Naive thymus-derived CD4-positive, alpha-beta T cell (primary cell): ENCODE results near the gene GPC6. TPM values are rescaled to one million over a fixed set of nuclear protein-coding genes. Genes with fewer than 3 reads are reported as not detected.

Experiments
- ATAC-seq: fragments of 150-1000 bp; cut with Tn5 transposase; 2 replicates; pipeline ENCODE4 v1.10.0; 2021; ENCODE audit warnings: mild to moderate bottlenecking, moderate library complexity
- CTCF ChIA-PET: fragments of 350-600 bp; sonication (Branson Sonifier 250); formaldehyde crosslinking; loops from one replicate; lab custom pipeline; 2021; ENCODE audit warnings: antibody characterized with exemption; lab: Charles Lee
- POLR2A ChIA-PET: fragments of 350-600 bp; sonication (Branson Sonifier 250); formaldehyde crosslinking; loops from one replicate; lab custom pipeline; 2021; ENCODE audit warnings: antibody characterized with exemption, inconsistent platforms; lab: Charles Lee
- DNase-seq, 9 donors: peaks; one replicate each; pipeline versions ENCODE4 v3.0.0 to v3.0.0-alpha.2; 2020 to 2022; ENCODE audit warnings: mixed read lengths in 1 of 9
- H3K27ac ChIP-seq: one replicate; pipeline ENCODE4 v1.7.0; 2013; ENCODE audit warnings: mild to moderate bottlenecking, low read depth, low read length, moderate library complexity
- H3K27me3 ChIP-seq, 2 donors: one replicate each; pipeline ENCODE4 v1.7.0; 2013; ENCODE audit warnings: low read length in 2 of 2, mild to moderate bottlenecking in 2 of 2, moderate library complexity in 2 of 2; ENCODE audit not compliant: control insufficient read depth in 2 of 2, insufficient read depth in 2 of 2
- H3K36me3 ChIP-seq, 3 experiments: 1 replicate in 2 of 3; 2 replicates in 1 of 3; pipeline ENCODE4 v1.7.0; 2013; ENCODE audit warnings: low read length in 3 of 3, mild to moderate bottlenecking in 3 of 3, moderate library complexity in 1 of 3; ENCODE audit not compliant: insufficient read depth in 3 of 3, control insufficient read depth in 2 of 3
- H3K4me1 ChIP-seq, 2 donors: one replicate each; pipeline ENCODE4 v1.7.0; 2013; ENCODE audit warnings: low read length in 2 of 2, mild to moderate bottlenecking in 2 of 2, moderate library complexity in 1 of 2; ENCODE audit not compliant: control insufficient read depth in 2 of 2, insufficient read depth in 2 of 2
- H3K4me3 ChIP-seq: 2 replicates; pipeline ENCODE4 v1.7.0; 2013; ENCODE audit warnings: mild to moderate bottlenecking, low read length
- H3K9me3 ChIP-seq, 3 experiments: 1 replicate in 2 of 3; 2 replicates in 1 of 3; pipeline ENCODE4 v1.7.0; 2013; ENCODE audit warnings: low read length in 3 of 3; ENCODE audit not compliant: control insufficient read depth in 2 of 3
- H3K27ac Mint-ChIP-seq, 9 donors: one replicate each; pipeline ENCODE4 v1.8.0; 2020 to 2022; ENCODE audit warnings: mixed read lengths in 9 of 9, mild to moderate bottlenecking in 8 of 9, moderate library complexity in 5 of 9, inconsistent platforms in 2 of 9
- H3K27me3 Mint-ChIP-seq, 5 donors: one replicate each; pipeline ENCODE4 v1.8.0; 2021 to 2022; ENCODE audit warnings: mixed read lengths in 5 of 5, mild to moderate bottlenecking in 1 of 5
- H3K36me3 Mint-ChIP-seq, 5 donors: one replicate each; pipeline ENCODE4 v1.8.0; 2020 to 2022; ENCODE audit warnings: mixed read lengths in 5 of 5, mild to moderate bottlenecking in 3 of 5, inconsistent platforms in 1 of 5
- H3K4me1 Mint-ChIP-seq, 7 donors: one replicate each; pipeline ENCODE4 v1.8.0; 2020 to 2022; ENCODE audit warnings: mixed read lengths in 7 of 7, mild to moderate bottlenecking in 3 of 7, inconsistent platforms in 1 of 7
- H3K4me3 Mint-ChIP-seq, 10 donors: one replicate each; pipeline ENCODE4 v1.8.0; 2020 to 2022; ENCODE audit warnings: mild to moderate bottlenecking in 10 of 10, mixed read lengths in 10 of 10, moderate library complexity in 6 of 10, inconsistent platforms in 2 of 10
- H3K9me3 Mint-ChIP-seq, 11 donors: one replicate each; pipeline ENCODE4 v1.8.0; 2020 to 2022; ENCODE audit warnings: mixed read lengths in 11 of 11, mild to moderate bottlenecking in 4 of 11, inconsistent platforms in 1 of 11, moderate library complexity in 1 of 11
- intact Hi-C, 2 donors: fragments of 100-400 bp; cut with micrococcal nuclease; formaldehyde crosslinking; loops; one replicate each; pipeline ENCODE4 v1.15.1; 2023
- polyA plus RNA-seq, 2 donors: library from polyadenylated mRNA; unstranded; fragments of 300-500 nt; fragmentation: Illumina TruSeq; gene quantifications; one replicate each; pipeline ENCODE4 v1.2.3, GENCODE V29; 2021
- total RNA-seq, 6 experiments: library from RNA in 5 of 6; stranded (reverse) in 5 of 6; gene quantifications; 1 replicate in 5 of 6; 2 replicates in 1 of 6; pipeline ENCODE4 v1.2.3 and lab custom pipeline; 2021 to 2026

Gene GPC6
- total and polyA plus RNA-seq, 7 experiments from 2014 or later = not detected

DNA sequence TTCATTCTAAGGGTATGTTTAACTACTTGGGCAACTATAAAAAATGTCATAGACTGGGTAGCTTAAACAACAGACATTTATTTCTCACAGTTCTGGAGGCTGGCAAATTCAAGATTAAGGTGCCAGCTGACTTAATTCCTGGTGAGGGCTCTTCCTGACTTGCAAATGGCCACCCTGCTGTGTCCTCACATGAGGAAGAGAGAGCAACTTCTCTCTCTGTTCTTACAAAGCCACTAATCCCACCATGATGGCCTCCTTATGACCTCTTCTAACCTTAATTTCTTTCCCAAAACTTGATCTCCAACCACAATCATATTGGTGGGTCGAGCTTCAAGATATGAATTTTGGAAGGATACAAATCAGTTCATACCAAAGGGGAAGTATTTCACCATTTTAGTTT, 853.9 kb downstream of the GPC6 start:
- Histone ChIP-seq H3K9me3 (no peaks in the 10 kb centered on the region), H3K4me1 (no peaks in the 10 kb centered on the region), H3K4me3 (no peak overlapping the region), H3K36me3 (no peaks in the 10 kb centered on the region), H3K27me3 (no peaks in the 10 kb centered on the region), H3K27ac (no peak overlapping the region)
- ChIA-PET POLR2A (interaction anchor here (0.6 kb wide), 1 partner anchor 243 kb away, joined by 3 read pairs; no protein-coding TSS in a partner anchor), CTCF (no interaction called here)
- intact Hi-C loops = no loop called here
- Mint-ChIP-seq H3K27me3 (peaks cover 0 to 49% (median 42%) of the 10 kb centered on the region in 5 donors), H3K36me3 (peaks cover 0 to 7% (median 0%) of the 10 kb centered on the region in 5 donors), H3K4me1 (no peaks in the 10 kb centered on the region), H3K27ac (no peak overlapping the region), H3K9me3 (peaks cover 0 to 20% (median 5%) of the 10 kb centered on the region in 11 donors), H3K4me3 (no peak overlapping the region)
- ATAC-seq (no peak), DNase-seq (no peak)

DNA sequence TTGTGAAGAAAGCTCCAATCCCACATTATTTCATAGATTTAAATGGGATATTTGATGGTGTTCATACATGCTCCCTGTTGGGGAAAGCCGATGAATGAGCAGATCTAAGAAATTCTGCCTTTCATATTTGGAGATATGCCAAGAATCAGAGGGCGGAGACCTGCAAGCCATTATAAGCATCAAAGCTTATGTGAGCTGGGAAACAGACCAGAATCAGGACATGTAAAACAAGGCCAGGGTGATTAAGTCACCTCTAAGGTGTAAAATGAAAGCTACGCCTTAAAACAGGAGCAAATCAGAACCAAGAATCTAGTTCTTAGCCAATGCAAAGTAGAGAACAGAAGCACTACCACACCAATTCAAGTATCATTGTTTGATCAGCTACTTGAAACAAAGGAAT, 860.5 kb downstream of the GPC6 start:
- no peak for ATAC-seq
- Mint-ChIP-seq H3K27ac (no peak overlapping the region), H3K36me3 (no peaks in the 10 kb centered on the region), H3K4me1 (no peaks in the 10 kb centered on the region), H3K27me3 (peaks cover 0 to 25% (median 14%) of the 10 kb centered on the region in 5 donors), H3K9me3 (peaks cover 0 to 6% (median 0%) of the 10 kb centered on the region in 11 donors), H3K4me3 (no peak overlapping the region)
- CTCF ChIA-PET = interaction anchor here (0.6 kb wide), 1 partner anchor 317 kb away, joined by 3 read pairs; no protein-coding TSS in a partner anchor
- no peak for DNase-seq
- H3K4me3 ChIP-seq = no peak overlapping the region
- intact Hi-C loops = no loop called here
- no peaks in the 10 kb centered on the region for H3K9me3 ChIP-seq
- H3K36me3 ChIP-seq = no peaks in the 10 kb centered on the region
- POLR2A ChIA-PET = interaction anchor here (0.8 kb wide), 1 partner anchor 190 kb away, joined by 3 read pairs; no protein-coding TSS in a partner anchor
- no peaks in the 10 kb centered on the region for H3K4me1 ChIP-seq
- no peaks in the 10 kb centered on the region for H3K27me3 ChIP-seq
- H3K27ac ChIP-seq = no peak overlapping the region

GRCh38 chr13:94088742-94089141, 862.1 kb downstream of the GPC6 start:
- H3K36me3 ChIP-seq = no peaks in the 10 kb centered on the region
- H3K4me3 Mint-ChIP-seq = no peak overlapping the region
- no peaks in the 10 kb centered on the region for H3K36me3 Mint-ChIP-seq
- peaks cover 0 to 5% (median 2%) of the 10 kb centered on the region in 11 donors for H3K9me3 Mint-ChIP-seq
- H3K27me3 ChIP-seq = no peaks in the 10 kb centered on the region
- peaks cover 0 to 20% (median 10%) of the 10 kb centered on the region in 5 donors for H3K27me3 Mint-ChIP-seq
- H3K4me1 ChIP-seq = no peaks in the 10 kb centered on the region
- no peak for ATAC-seq
- H3K4me1 Mint-ChIP-seq = peaks cover 0 to 2% (median 0%) of the 10 kb centered on the region in 7 donors
- no peak for DNase-seq
- H3K9me3 ChIP-seq = no peaks in the 10 kb centered on the region
- intact Hi-C loops = no loop called here
- ChIA-PET CTCF (no interaction called here), POLR2A (no interaction called here)
- no peak overlapping the region for H3K4me3 ChIP-seq
- no peak overlapping the region for H3K27ac Mint-ChIP-seq
- H3K27ac ChIP-seq = no peak overlapping the region

GRCh38 chr13:94090773-94091480, 864.3 kb downstream of the GPC6 start:
- H3K27me3 ChIP-seq = no peaks in the 10 kb centered on the region
- H3K27me3 Mint-ChIP-seq = peaks cover 0 to 19% (median 0%) of the 10 kb centered on the region in 5 donors
- POLR2A ChIA-PET = no interaction called here
- no peaks in the 10 kb centered on the region for H3K9me3 ChIP-seq
- H3K4me1 ChIP-seq = no peaks in the 10 kb centered on the region
- DNase-seq (no peak), ATAC-seq (no peak)
- peaks cover 0 to 5% (median 2%) of the 10 kb centered on the region in 11 donors for H3K9me3 Mint-ChIP-seq
- H3K27ac ChIP-seq = no peak overlapping the region
- H3K27ac Mint-ChIP-seq = no peak overlapping the region
- H3K4me3 ChIP-seq = no peak overlapping the region
- H3K4me1 Mint-ChIP-seq = peaks cover 0 to 2% (median 0%) of the 10 kb centered on the region in 7 donors
- no peaks in the 10 kb centered on the region for H3K36me3 ChIP-seq
- intact Hi-C loops = no loop called here
- no peak overlapping the region for H3K4me3 Mint-ChIP-seq
- no peaks in the 10 kb centered on the region for H3K36me3 Mint-ChIP-seq
- CTCF ChIA-PET = no interaction called here

- no peak overlapping the region for H3K4me3 ChIP-seq
- ATAC-seq (no peak), DNase-seq (no peak)
- H3K9me3 ChIP-seq = no peaks in the 10 kb centered on the region
- Mint-ChIP-seq H3K4me1 (peaks cover 0 to 2% (median 0%) of the 10 kb centered on the region in 7 donors), H3K4me3 (no peak overlapping the region), H3K27me3 (peaks cover 0 to 16% (median 0%) of the 10 kb centered on the region in 5 donors), H3K36me3 (no peaks in the 10 kb centered on the region), H3K27ac (no peak overlapping the region), H3K9me3 (peaks cover 0 to 5% (median 2%) of the 10 kb centered on the region in 11 donors)
- H3K4me1 ChIP-seq = no peaks in the 10 kb centered on the region
- H3K27me3 ChIP-seq = no peaks in the 10 kb centered on the region
- ChIA-PET CTCF (no interaction called here), POLR2A (no interaction called here)
- intact Hi-C loops = no loop called here
- H3K36me3 ChIP-seq = no peaks in the 10 kb centered on the region
- no peak overlapping the region for H3K27ac ChIP-seq
Observed at GRCh38 chr13:94093652-94094315, 867.2 kb downstream of the GPC6 start.

- intact Hi-C loops = loop anchor here in 1 of 2 donors (10.0 kb wide), 1 partner anchor 255 kb away; no protein-coding TSS in a partner anchor
- H3K9me3 Mint-ChIP-seq = peaks cover 0 to 18% (median 7%) of the 10 kb centered on the region in 11 donors
- ATAC-seq (no peak), DNase-seq (no peak)
- peaks cover 0 to 4% (median 0%) of the 10 kb centered on the region in 5 donors for H3K36me3 Mint-ChIP-seq
- H3K27me3 ChIP-seq = no peaks in the 10 kb centered on the region
- H3K27me3 Mint-ChIP-seq = peaks cover 2 to 22% (median 13%) of the 10 kb centered on the region in 5 donors
- CTCF ChIA-PET = no interaction called here
- no peaks in the 10 kb centered on the region for H3K9me3 ChIP-seq
- no peaks in the 10 kb centered on the region for H3K4me1 ChIP-seq
- H3K27ac ChIP-seq = no peak overlapping the region
- H3K36me3 ChIP-seq = no peaks in the 10 kb centered on the region
- POLR2A ChIA-PET = no interaction called here
- H3K27ac Mint-ChIP-seq = no peak overlapping the region
- peaks cover 0 to 2% (median 0%) of the 10 kb centered on the region in 7 donors for H3K4me1 Mint-ChIP-seq
- no peak overlapping the region for H3K4me3 ChIP-seq
- H3K4me3 Mint-ChIP-seq = no peak overlapping the region
Observed at GRCh38 chr13:94109715-94110374, 883.2 kb downstream of the GPC6 start.
